Measurements from ENCODE around the gene HMGN2. TPM values are rescaled to one million over a fixed set of nuclear protein-coding genes. Genes with fewer than 3 reads are reported as not detected.

The HMGN2 gene
- total and polyA plus RNA-seq, 10 of the 15 experiments (the other 5 are each of a cell fraction or from before 2014, with no cell fraction given), result 249 to 2,682 (median 694) TPM

GRCh38 chr1:26472901-26473845 lies 933 bp downstream of the HMGN2 start (continued):
- TF ChIP-seq POU2F2 (IDR thresholded peaks at IDR 0.05; ENCODE audit: borderline replicate concordance, low read depth, low read length), result peak; percentile 57; the same call in 2 of the 3 replicates
- TF ChIP-seq, protein P1, sequence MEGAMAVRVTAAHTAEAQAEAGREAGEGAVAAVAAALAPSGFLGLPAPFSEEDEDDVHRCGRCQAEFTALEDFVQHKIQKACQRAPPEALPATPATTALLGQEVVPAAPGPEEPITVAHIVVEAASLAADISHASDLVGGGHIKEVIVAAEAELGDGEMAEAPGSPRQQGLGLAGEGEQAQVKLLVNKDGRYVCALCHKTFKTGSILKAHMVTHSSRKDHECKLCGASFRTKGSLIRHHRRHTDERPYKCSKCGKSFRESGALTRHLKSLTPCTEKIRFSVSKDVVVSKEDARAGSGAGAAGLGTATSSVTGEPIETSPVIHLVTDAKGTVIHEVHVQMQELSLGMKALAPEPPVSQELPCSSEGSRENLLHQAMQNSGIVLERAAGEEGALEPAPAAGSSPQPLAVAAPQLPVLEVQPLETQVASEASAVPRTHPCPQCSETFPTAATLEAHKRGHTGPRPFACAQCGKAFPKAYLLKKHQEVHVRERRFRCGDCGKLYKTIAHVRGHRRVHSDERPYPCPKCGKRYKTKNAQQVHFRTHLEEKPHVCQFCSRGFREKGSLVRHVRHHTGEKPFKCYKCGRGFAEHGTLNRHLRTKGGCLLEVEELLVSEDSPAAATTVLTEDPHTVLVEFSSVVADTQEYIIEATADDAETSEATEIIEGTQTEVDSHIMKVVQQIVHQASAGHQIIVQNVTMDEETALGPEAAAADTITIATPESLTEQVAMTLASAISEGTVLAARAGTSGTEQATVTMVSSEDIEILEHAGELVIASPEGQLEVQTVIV (IDR thresholded peaks at IDR 0.05; ENCODE audit: borderline replicate concordance, partially characterized antibody), result no peak
- TF ChIP-seq ZNF622 (IDR thresholded peaks at IDR 0.05), result no peak
- no peak for TF ChIP-seq SMC3 (IDR thresholded peaks at IDR 0.05; ENCODE audit: borderline replicate concordance, low read length)
- TF ChIP-seq BRCA1 (IDR thresholded peaks at IDR 0.05; ENCODE audit: low read depth, low read length), result no peak
- TF ChIP-seq YY1 (IDR thresholded peaks at IDR 0.05; ENCODE audit: low read depth, low read length), result no peak
- TF ChIP-seq HDAC2 (IDR thresholded peaks at IDR 0.05), result no peak
- peak; percentile 96 for TF ChIP-seq BMI1 (IDR thresholded peaks at IDR 0.05; ENCODE audit: borderline replicate concordance)
- TF ChIP-seq CBX3 (IDR thresholded peaks at IDR 0.05; ENCODE audit: borderline replicate concordance, low read depth), result no peak
- TF ChIP-seq CBFB (IDR thresholded peaks at IDR 0.05; ENCODE audit: low read depth), result no peak

DNA sequence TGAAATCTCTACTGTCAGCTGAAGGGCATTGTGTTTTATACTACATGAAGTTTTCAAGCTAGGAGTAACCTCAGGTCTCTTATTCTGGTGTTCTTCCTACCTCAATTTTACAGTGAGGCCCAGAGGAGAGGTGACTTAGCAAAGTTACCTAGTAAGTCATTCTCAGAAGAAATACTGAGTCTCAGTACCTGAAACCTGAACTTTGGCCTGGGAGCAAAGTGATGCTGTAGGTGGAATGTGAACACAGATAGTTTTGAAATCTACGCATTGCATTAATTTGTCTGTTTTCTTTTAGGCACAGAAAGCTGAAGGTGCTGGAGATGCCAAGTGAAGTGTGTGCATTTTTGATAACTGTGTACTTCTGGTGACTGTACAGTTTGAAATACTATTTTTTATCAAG lies 2.6 kb downstream of the HMGN2 start:
- H3K27ac ChIP-seq (ENCODE audit: control insufficient read depth, insufficient read depth), result no peak overlapping the region
- WGBS (ENCODE audit: insufficient coverage, insufficient replicate concordance, low lambda C conversion rate, missing lambda C conversion rate), result 100% methylated on average over 1 of the region's 1 CpG
- in situ Hi-C loops (cut with MboI), result no loop called here
- H3K36me3 ChIP-seq (ENCODE audit: control insufficient read depth in 2 of 2, insufficient read depth in 2 of 2, low read length in 1 of 2), result peaks cover 8 to 32% of the 10 kb centered on the region in 2 experiments
- H3K79me2 ChIP-seq (ENCODE audit: control insufficient read depth, insufficient read depth, low read length), result peaks cover 25% of the 10 kb centered on the region
- H4K20me1 ChIP-seq (ENCODE audit: control insufficient read depth, insufficient read depth), result no peaks in the 10 kb centered on the region; the same call in 1 of the 2 replicates
- H3K27me3 ChIP-seq (replicated peaks in 1 of 2; ENCODE audit: control insufficient read depth in 2 of 2, insufficient read depth in 2 of 2, low read length in 1 of 2), result no peaks in the 10 kb centered on the region
- DNase-seq (ENCODE audit: low read depth, low spot score) (no peak), FAIRE-seq (no peak), ATAC-seq (no peak)
- ChIA-PET POLR2A (no interaction called here), SMC1A (ENCODE audit: uncharacterized antibody, unreplicated experiment) (no interaction called here), RAD21 (ENCODE audit: unreplicated experiment) (no interaction called here), CTCF (no interaction called here)
- peaks cover 19% of the 10 kb centered on the region for H3K4me1 ChIP-seq (ENCODE audit: control insufficient read depth, insufficient read depth, low read length)
- 0 out of 2 replicates have a peak overlapping the region, but pooled peaks have one; percentile 77 for H3K4me2 ChIP-seq (ENCODE audit: control insufficient read depth, insufficient read depth)
- BruUV-seq (replicated peaks), result no TSS peak
- intact Hi-C loops (cut with micrococcal nuclease; ENCODE audit: unreplicated experiment), result no loop called here
- TF ChIP-seq SP1 (IDR thresholded peaks at IDR 0.05; ENCODE audit: low read depth, low read length) (no peak), HDGF (IDR thresholded peaks at IDR 0.05) (no peak), NFYA (IDR thresholded peaks at IDR 0.05; ENCODE audit: borderline replicate concordance, low read depth, low read length) (no peak), TARDBP (IDR thresholded peaks at IDR 0.05; ENCODE audit: borderline replicate concordance) (no peak), BCL11A (IDR thresholded peaks at IDR 0.05; ENCODE audit: low read depth, low read length) (no peak), YBX1 (IDR thresholded peaks at IDR 0.05) (no peak), MAX (IDR thresholded peaks at IDR 0.05; ENCODE audit: low read depth, low read length) (no peak), NBN (IDR thresholded peaks at IDR 0.05) (no peak)
- no peak overlapping the region for H3K9ac ChIP-seq (ENCODE audit: control insufficient read depth, insufficient read depth, low read length)
- no peaks in the 10 kb centered on the region for H3K9me3 ChIP-seq (replicated peaks; ENCODE audit: control insufficient read depth, insufficient read depth, low read length)
- no peak overlapping the region for H2AFZ ChIP-seq (ENCODE audit: control insufficient read depth, low read depth, low read length)
- H3K4me3 ChIP-seq, result peak overlapping the region; percentile 84
